D341Med (cell line): ENCODE results near the gene MAN1A1.
"Not testable (repeated sequence)": the region's sequence is repeated elsewhere in the genome, so short reads cannot be mapped to it uniquely, and the experiment has no call there.

ENCODE experiments used
- DNase-seq: peaks from one replicate; pipeline ENCODE4 v3.0.0; 2012; ENCODE audit warnings: low spot score

MAN1A1 gene

DNA sequence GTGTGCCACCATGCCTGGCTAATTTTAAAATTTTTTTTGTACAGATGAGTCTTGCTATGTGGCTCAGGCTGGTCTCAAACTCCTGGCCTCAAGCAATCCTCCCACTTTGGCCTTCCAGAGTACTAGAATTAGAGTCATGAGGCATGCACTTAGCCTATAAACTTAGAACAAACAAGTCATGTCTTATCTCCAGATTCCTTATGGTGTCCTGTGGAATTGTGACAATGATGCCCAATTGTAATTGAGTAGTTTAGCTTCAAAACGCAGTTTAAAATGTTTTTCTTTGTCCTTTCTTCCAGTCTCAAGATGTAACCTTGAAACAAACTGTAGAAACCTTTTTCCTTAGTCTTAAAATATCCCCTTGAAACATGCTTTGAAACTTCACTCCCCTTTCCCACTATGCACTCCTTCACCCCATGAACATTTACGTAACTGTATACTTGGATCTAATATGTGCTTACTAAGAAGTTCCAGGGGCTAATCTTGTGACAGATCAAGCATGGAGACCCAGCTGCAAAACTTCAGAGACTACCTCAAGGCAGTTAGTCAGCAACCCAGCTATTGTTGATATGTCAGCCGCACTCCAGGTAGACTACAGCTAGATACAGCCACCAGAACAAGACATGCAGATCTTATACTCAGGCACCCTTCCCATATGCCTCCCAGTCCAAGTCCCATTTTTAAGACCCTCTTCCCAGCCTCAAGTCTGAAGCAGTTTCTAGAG is 46.2 kb downstream of the MAN1A1 start:
- no peak for DNase-seq

- no peak for DNase-seq
Observed at GRCh38 chr6:119301429-119301828, 48.1 kb downstream of the MAN1A1 start.

DNA sequence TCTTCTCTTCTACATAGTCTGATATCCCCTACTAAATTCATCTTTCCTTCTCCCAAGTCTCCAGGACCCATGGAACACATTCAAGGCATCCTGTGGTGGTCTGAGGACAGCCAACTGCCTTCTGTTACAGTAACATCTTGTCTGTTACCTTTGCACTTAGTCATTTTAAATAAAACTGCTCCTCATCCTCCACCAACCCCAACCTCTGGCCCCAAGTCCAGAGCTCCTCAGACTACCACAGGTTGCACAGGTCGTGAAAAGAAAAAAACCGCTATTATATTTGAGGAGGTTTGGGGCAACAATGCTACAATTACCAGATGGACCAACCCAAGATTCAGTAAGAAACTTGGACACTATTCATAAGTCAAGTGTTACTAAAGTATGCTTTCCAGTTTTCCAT is 49.9 kb downstream of the MAN1A1 start:
- DNase-seq, result no peak

- no peak for DNase-seq
Observed at GRCh38 chr6:119297049-119297448, 52.5 kb downstream of the MAN1A1 start.

GRCh38 chr6:119296036-119297035 is 53.2 kb downstream of the MAN1A1 start:
- no peak for DNase-seq

GRCh38 chr6:119294984-119295383 is 54.6 kb downstream of the MAN1A1 start:
- DNase-seq, result no peak

DNA sequence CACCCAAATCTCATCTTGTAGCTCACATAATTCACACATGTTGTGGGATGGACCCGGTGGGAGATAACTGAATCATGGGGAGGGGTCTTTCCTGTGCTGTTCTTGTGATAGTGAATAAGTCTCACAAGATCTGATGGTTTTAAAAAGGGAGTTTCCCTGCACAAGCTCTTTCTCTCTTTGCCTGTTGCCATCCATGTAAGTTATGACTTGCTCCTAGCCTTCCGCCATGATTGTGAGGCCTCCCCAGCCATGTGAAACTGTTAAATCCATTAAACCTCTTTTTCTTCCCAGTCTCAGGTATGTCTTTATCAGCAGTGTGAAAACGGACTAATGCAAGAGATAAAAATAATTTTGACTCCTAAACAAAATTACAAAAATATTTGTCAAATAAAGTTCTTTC is 58.5 kb downstream of the MAN1A1 start:
- not testable (repeated sequence) for DNase-seq

DNA sequence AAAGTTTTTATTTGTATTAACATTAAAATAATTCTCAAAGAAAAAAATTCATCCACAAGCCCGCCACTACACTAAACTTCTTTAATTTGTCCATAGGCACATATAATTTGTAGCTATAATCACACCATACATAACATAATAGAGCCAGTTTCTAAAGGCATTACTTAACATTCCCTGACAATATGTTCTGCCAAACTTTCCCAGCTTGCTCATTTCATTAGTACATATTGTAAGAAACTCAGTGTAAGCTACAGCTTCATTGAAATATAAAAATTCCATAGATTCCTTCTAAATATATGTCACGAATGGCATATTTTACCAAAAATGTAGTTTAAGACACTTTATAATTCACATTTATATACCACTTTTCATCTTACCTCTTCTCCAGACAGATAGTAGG is 59.3 kb downstream of the MAN1A1 start:
- DNase-seq, result no peak

DNA sequence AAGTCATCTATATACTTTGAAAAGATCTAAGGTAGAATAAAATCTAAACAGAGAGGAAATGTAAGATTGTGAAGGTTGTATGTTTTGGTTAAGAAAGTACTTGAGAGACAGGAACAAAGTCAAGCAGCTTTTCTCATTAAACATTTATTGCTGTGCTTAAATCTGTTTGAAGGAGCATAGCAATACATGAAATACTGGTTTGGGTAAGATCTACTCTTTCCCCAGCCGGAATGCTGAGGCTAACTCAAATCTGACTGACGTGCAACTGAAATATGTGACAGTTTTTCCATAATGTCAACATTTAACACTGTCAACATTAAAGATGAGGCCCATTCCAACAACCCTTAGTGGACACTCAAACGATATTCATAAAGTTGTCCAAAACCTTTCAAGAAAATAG is 59.9 kb downstream of the MAN1A1 start:
- DNase-seq, result no peak

- no peak for DNase-seq
Observed at GRCh38 chr6:119285908-119286625, 63.5 kb downstream of the MAN1A1 start.

- no peak for DNase-seq
Observed at GRCh38 chr6:119284861-119285521, 64.6 kb downstream of the MAN1A1 start.

- no peak for DNase-seq
Observed at GRCh38 chr6:119283979-119284545, 65.5 kb downstream of the MAN1A1 start.

- DNase-seq, result no peak
Observed at GRCh38 chr6:119283214-119283613, 66.3 kb downstream of the MAN1A1 start.

DNA sequence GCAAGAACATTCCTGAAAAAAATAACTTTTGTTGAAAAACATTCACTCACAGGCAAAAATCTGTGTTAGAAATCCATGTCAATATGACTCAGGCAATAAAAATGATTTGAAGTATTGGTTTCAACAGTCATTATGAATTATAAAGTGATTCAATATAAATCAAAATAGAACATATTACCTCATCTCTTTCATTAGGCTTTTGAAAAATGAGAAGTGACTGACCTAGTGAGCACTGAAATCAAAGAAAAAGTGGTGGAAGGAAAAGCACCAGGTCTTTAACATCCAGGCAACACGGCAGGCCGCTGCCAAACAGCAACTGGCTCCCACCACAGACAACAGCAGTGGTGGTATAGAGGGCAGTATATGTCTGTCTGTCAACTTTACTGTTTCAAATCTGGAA is 68.9 kb downstream of the MAN1A1 start:
- DNase-seq, result no peak

DNA sequence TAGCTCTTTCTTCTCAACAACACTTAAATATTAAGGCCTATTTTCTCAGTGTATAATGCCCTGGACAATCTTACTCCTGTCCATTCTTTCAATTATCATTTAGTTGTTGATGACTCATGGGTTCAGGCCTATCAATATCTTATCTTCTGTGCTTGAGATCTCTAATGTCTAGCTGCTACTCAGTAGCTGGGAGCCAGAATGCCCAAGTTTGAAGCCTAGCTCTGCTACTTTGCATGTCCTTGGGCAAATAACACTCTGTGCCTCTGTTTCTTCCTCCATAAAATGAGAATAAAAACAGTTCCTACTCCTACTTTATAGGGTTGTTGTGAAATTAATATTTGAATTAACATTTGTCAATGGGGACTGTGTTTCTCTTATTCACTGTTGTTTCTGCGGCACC is 69.5 kb downstream of the MAN1A1 start:
- no peak for DNase-seq

DNA sequence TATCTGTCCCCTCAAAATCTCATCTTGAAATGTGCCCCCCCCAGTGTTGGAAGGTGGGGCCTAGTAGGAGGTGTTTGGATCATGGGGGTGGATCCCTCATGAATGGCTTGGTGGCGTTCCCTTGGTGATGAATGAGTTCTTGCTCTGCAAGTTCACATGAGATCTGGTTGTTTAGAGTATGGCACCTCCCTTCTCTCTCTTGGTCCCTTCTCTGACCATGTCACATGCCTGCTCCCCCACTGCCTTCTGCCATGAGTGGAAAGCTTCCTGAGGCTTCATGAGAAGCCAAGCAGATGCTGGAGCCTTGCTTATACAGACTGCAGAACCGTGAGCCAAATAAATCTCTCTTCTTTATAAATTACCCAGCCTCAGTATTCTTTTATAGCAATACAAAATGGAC is 70.9 kb downstream of the MAN1A1 start:
- no peak for DNase-seq

GRCh38 chr6:119277052-119277451 is 72.5 kb downstream of the MAN1A1 start:
- DNase-seq, result no peak

DNA sequence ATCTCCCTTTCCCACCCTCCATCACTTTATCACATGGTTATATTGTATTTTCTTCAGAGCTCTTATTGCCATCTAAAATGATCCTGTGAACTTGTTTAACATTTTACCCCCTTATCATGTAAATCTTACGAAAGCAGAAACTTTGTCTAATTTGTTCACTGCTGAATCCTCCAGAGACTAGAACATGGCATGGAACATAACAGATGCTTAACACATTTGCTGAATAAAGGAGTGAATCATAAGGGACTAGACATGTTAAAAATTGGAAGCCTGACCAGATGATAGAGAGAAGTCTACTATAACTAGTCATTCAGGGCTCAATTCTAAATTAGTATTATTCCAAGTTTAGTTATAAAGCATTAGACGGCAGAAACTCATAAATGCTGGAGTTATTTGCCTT is 73.3 kb downstream of the MAN1A1 start:
- DNase-seq, result no peak

DNA sequence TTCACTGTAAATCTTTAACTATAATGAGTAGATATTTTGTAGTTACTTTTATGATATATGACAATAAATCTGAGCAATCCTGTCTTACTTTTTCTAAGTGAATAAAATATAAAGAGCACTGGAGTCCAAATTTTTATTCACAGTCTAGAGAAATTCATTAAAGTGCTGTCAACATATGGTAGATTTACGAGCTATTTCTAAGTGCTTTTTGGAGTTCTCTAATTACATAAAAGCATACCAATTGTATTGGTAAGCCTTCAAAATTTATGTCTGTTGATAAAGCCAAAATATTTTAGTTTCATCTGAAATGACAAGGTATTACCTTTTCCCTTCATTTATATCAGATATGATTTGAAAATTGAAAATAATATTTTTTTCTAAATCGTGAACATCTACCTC is 75.4 kb downstream of the MAN1A1 start:
- DNase-seq, result no peak

DNA sequence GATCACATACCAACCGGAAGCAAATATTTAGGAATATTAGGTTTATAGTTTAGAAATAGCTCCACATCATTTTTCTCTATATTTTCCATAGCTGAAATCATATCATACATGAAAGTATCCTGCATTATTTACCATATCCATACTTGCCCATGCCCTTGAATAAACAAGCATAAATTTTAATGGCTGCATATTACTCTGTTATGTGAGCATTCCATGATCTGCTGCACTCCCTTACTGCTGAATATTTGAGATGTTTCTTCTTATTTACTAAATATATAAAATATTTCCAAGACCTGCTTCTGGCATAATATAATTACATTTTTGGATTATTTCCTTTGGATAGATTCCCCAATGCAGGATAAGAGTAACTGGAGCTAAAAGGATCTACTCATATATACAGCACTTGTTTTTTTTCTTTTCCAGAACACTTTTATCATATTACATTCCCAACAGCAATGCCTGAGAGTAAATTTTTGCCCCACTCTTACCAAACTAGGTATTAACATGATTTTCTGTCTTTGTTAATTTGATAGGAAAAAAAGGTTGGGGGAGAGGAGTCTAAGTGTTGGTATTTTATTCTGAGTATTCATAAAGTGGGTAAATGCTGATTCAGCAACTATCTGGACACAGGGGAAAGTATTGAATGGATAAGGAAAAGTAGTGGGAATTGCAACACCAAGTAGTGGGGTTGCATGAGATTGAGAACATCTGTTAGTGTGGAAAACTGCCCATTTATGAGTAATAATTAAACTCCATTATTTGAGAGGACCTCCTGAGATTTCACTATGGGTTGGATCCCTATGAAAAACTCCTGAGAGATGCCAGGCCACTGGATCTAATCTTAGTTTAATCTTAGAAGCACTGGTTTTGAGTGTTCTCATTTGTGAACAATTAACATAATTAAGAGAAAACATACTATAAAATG is 76.0 kb downstream of the MAN1A1 start:
- DNase-seq, result no peak

GRCh38 chr6:119270545-119270944 is 79.0 kb downstream of the MAN1A1 start:
- DNase-seq, result no peak
